Measurements from ENCODE around the gene LIG4.

LIG4 gene

DNA sequence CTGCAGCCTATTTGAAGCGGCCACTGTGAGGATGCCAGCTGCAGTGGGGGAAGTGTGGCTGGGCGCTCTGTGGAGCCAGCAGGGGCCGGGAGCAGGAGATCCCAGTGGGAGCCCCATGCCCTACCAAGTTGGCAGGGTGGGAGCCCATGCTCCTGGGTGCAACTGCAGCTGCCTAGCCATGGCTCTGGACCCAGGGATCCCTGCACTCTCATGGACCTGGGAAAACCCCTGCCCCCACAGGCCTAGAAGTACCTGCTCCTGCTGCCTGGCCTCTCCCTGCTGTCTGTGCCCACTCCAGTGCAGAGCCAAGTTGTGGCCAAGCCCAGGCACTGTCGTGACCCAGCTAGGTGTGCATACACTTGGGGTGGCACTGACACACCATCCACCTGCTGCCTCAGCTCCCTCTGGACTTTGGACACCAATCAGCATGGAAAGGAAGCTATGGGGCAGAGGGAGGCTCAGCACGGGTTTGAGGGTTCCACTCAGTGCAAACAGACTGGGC, 20.9 kb downstream of the LIG4 start:
- no peak for DNase-seq (ENCODE audit: low read depth in 2 of 3, low spot score in 2 of 3)

DNA sequence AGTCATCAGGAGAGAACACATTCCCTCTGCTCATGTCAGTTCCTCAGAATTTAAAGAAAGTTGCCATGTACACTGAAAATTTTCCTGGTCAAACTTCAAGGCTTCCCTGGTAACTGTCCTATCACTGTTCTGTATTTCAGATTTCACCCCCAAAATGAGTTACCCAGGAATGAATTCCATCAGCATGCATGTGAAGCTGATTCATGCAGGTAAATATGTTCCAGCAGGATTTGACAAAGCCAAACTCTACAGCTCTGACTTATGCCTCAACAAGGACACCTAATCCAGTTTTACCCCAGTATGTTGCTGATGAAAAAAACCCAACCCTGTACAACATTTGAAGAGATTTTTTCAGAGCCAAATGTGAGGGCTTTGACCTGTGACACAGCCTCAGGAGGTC, 21.5 kb downstream of the LIG4 start:
- DNase-seq (ENCODE audit: low read depth in 2 of 3, low spot score in 2 of 3), result no peak

DNA sequence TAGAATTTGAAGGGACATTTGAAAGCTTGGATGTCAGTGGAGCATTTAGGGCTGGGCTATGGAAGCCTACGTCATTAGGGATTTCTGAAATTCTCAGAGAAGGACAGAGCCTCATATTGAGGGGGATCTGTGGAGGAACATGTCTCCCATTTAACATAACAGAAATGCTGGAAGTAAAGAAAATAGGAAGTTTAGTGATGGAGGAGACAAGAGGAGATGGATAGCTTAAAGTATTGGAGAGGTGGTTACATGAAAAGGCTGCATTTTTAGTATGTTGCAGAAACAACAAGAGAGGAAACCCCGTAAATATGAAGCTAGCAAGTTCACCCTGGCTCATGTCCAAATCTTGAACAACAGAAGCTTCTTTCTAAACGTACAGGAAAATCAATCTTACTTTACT, 24.4 kb downstream of the LIG4 start:
- no peak for DNase-seq (ENCODE audit: low read depth in 2 of 3, low spot score in 2 of 3)

DNA sequence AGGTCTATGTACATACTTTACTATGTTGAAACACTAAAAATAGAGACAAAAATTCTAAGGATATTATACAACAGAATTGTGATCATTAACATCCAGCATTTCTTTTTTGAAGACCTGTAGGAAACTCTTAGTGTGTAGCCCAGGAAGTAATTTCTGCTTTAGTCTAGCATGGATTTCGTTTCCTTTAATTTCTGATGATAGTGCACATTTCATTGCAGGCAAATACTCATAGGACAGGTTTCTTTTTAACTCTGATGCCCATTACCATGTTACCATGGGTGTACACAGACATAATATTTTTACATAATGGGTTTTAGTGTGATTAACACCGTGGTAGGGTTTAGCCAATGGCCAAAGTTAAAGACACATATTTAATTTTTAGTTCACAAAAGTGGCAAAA, 27.1 kb downstream of the LIG4 start:
- no peak for DNase-seq (ENCODE audit: low read depth in 2 of 3, low spot score in 2 of 3)

DNA sequence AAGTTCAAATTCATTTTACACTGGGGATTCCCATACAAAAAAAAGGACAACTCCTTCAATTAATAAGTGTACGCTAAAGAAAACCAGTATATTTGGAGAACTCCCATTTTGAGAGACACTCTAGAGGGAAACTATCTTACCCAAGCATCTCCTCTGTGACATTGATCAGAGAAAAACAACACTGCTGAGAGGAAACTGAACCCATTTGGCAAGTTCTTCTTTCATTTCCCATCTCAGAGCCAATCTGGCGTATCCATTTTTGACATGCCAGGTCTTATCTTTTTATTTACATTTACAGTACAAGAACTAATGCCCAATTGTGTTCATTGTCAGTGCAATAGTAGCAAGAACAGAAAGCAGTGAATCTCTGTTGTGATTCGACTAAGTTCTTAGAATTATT, 30.1 kb downstream of the LIG4 start:
- DNase-seq (ENCODE audit: low read depth in 2 of 3, low spot score in 2 of 3), result no peak

DNA sequence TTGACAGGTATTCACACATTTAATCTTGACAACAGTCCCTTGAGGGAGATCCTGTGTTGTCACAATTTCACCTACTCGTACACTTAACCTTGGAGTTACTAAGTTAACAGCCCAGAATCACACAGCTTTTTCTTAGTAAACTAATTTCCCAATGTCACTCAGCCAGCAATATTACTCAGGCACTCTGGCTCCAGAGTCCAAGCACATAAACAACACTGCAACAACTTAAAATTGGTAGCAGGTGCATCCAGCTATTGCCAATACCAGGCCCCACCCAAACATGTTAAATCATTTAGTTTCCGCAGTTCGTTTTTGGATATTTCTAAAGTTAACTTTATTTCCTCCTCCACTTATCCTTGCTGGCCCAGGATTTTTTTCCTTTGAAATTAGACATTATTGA, 32.7 kb downstream of the LIG4 start:
- DNase-seq (ENCODE audit: low read depth in 2 of 3, low spot score in 2 of 3), result no peak

DNA sequence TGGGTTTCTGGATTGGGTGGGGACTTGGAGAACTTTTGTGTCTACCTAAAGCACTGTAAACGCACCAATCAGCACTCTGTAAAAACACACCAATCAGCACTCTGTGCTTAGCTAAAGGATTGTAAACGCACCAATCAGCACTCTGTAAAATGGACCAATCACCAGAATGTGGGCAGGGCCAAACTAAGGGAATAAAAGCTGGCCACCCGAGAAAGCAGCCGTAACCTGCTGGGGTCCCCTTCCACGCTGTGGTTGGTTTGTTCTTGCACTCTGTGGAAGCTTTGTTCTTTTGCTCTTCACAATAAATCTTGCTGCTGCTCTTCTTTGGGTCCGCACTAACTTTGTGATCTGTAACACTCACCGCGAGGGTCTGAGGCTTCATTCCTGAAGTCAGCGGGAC, 37.3 kb downstream of the LIG4 start:
- DNase-seq (ENCODE audit: low read depth in 2 of 3, low spot score in 2 of 3), result no peak

DNA sequence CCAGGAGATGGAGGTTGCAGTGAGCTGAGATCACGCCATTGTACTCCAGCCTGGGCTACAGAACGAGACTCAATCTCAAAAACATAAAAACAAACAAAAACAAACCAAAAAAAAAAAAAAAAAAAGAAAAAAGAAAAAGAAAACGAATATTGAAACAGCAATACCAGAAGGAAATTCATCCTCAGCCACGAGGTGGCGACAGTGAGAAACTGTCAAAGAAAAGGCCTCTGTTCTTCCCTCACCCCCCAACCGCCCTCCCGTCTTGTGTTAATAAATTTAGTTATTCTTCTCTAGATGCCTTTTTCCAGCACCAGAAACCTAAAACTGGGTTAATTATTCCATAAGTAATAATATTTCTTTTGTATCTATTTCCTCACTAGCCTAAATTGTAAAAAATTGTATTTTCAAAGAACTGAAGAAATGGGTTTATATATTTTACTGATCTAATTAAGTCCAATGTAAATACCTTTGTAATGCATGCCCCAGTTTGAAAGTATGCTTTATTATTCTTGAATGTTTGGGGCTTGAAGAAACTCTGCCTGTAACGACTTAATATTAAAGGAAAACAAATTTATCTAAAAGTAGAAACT, 38.6 kb downstream of the LIG4 start:
- DNase-seq (ENCODE audit: low read depth in 2 of 3, low spot score in 2 of 3), result peak in 2 of 3 experiments; percentile 2 to 24

DNA sequence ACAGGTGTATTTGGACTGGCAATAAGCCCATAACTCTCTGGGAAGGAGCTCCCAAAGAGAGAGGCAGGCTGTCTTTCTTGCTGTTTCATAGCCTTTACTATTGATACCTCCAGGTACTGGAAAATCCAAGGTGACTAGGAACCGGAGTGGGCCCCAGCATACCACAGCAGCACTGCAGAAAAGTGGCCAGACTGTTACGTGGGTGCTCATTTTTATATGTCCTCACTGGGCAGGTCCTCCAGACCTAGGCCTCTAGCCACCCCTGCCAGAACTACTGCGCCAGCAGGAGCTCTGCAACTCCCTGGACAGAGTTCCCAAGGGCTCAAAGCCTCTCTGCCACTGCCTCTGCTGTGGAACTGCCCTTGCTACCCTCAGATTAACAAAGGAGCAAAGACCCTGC, 46.4 kb downstream of the LIG4 start:
- no peak for DNase-seq (ENCODE audit: low read depth in 2 of 3, low spot score in 2 of 3)

DNA sequence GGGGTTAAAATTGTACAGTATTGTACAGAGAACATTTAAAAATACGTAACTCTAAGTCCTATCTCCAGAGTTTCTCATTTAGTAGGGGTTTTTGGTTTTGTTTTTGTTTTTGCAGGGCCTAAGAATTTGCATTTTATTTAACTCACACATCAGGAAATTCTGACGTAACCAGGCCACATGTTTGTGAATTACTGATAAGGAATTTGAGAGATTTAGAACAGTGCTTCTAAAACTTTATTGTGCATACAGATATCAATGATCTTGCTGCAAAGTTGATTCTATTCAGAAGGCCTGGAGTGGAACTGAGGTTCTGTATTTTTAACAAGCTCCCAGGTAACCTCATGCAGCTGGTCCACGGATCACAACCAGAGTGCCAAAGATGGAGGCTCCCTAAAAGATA, 49.3 kb downstream of the LIG4 start:
- DNase-seq (ENCODE audit: low read depth in 2 of 3, low spot score in 2 of 3), result no peak

DNA sequence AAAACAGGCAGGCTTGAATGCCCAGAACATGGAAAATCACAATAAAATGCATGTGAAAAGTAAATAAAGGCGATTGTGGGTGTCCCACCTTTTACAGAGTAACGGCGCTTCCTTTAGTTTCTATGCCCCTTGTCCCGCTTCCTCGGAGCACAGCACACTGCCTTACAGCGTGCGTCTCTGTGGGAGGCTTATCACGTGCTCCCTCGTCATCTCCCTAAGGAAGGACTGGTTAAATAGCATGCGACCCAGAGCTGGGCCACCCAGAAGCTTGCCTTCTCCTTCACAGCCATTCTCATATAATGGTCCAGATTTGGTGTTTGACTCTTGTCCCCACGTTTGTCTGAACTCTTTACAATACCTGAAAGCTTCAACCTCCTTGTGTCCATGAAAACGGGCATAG, 56.6 kb downstream of the LIG4 start:
- no peak for DNase-seq (ENCODE audit: low read depth in 2 of 3, low spot score in 2 of 3)

Data from activated CD8-positive, alpha-beta memory T cell treated with anti-CD3 and anti-CD28 coated beads for 48 hours (primary cell).